HG03558 (cell line): Measurements from ENCODE around the gene CMSS1.
A peak's percentile ranks its signal among the peaks of the same experiment; 100 is the strongest.

Experiments used
- ATAC-seq: cut with Tn5 transposase; IDR thresholded peaks from one replicate; pipeline ENCODE4 v1.9.1; 2021; ENCODE audit warnings: moderate number of reproducible peaks; ENCODE audit not compliant: unreplicated experiment; ENCODE audit errors: extremely low read depth

The CMSS1 gene

DNA sequence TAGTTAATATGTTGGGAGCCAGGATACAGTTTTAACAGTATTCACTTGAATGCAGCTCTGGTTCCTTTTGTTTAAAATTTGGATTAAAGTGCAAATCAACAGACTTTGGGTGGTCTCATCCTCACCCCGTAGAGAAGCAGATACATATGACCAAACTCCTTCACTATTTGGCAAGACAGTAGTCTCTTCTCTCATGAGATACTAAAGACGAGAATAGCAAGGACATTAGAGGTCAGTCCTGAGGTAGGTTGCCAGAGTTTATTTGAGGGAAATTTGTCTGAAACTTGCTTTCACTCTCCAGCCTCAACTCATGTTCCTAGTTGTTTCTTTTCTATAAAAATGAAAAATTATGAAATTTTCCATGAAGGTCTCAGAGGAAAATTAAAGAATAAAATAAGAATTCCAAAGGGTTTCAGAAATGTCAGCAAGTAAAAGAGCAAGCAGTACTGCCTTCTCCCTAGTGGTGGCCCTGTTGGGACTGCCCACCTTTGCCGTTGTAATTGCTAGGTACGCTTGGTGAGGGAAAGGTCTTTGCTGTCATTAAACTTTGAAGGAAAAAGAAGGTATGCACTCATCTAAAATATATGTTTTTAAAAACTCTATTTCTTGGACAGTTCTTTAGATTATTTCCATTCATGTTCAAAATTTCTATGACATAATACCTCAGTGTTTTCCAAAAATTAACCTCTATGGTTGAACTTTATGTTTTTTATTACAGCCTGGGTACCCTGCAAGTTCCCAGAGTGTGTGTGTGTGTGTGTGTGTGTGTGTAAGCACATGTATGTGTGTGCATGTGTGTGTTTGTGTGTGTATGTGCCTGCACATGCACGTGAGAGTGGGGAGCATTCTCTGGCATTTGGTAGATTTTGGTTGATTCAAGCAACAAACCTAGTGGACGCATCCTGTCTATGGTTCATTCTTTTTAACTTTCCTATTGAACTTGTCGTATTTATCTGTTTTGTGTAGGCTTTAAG lies 111.4 kb downstream of the CMSS1 start:
- no peak for ATAC-seq

DNA sequence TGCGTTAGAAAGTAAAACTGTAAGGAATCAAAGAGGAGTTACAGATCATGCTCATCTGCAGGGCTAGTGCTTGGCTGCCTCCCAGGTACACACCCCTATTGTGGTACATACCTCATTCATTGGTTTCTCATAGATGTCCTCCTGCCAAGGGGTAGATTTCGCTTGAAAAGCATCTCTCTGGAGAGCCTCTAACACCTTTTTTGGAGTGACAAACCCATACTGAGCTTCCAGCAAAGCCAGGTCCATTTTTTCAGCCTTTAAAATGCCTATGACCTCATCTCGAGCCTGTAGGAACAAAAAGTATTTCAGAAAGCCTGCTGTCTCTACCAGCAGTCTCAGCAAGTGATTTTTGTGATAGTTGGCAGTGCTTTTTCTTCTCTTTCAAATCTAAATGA lies 112.1 kb downstream of the CMSS1 start:
- no peak for ATAC-seq

DNA sequence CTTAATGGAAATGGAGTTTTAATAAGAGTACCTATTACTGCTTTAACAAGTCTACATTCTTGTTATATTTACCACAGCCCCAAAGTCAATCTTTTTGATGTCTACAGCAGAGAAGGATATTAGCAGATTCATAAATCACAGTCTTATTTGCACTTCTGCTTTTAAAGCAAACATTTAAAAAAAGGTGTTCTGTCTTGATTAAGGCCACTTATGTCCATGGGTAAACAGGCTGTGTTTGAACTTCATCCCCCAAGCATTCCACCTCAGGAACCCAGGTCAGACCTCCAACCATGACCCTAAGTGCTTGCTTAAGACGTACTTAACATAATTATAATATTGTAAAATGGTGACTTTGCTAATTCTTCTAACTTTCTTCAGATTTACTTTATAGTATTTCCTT lies 113.4 kb downstream of the CMSS1 start:
- no peak for ATAC-seq

GRCh38 chr3:99933971-99934750 lies 116.5 kb downstream of the CMSS1 start:
- ATAC-seq, result no peak

DNA sequence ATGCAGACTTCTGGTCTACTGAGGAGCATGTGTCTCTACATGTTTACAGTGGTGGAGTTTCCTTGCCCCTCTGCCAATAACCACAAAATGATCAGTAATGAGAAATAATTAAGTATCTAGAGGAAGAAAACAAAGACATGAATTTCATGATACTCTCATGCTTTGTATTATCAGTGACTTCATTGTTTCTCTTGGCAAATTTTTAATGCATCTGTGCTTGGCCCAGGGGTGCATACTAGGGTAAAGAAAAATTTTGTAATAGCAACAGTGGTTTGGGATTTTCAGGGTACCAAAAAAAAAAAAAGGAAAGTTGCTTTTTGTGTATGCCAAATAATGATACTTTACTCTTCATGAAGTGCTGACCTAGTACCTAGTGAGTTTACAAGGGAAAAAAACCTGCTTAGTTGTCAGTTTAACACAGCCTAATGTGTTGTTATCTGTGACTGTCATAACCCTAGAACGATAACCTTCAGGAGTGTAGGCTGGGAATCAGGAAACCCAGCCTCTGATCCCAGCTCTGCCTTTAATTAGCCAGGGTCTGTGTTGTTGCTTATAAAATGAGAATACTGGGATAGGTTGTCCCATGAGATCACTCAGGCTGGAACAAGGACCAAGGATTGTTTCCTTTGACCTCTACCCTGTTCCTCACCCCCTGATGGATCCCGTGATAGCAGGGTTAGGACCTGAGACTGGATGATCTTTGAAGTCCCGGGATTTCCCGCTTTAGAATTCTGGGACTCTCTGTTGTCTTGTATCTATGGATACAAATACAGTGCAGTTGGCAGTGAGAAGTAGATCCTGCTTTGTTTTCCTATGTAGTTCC lies 117.5 kb downstream of the CMSS1 start:
- no peak for ATAC-seq

DNA sequence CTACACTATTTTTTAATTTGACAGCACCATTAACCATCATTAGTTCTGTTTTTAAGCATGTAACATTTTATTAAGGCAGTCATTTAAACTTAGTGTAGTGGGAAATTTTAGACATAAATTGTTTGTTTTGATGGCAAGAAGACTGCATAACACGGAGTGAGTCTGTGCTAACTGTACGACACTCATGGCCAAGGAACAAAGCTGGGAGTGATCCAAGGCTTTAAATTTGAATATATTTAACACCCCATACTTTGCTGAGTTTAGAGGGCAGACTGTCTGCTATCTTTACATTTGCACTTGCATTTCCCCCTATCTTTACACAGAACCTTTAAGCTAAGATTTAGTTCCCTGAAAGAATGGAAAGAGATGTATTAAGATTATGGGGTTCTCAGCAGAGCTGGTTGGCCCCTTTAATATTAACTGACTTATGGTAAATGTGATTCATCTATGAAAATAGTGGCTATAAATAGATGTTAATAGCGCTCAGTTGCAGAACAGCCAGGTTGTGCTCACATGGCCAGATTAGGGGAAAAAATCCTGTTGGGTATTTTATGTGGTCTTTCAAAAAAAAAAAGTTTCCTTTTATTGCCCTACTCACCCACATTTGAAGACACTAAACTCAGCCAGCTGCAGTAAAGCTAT lies 120.7 kb downstream of the CMSS1 start:
- ATAC-seq, result peak; percentile 24

- ATAC-seq, result no peak
Observed at GRCh38 chr3:99939876-99940275, 122.2 kb downstream of the CMSS1 start.

GRCh38 chr3:99940350-99940749 lies 122.7 kb downstream of the CMSS1 start:
- no peak for ATAC-seq

GRCh38 chr3:99941211-99941610 lies 123.5 kb downstream of the CMSS1 start:
- ATAC-seq, result no peak

- no peak for ATAC-seq
Observed at GRCh38 chr3:99943931-99944761, 126.5 kb downstream of the CMSS1 start.

DNA sequence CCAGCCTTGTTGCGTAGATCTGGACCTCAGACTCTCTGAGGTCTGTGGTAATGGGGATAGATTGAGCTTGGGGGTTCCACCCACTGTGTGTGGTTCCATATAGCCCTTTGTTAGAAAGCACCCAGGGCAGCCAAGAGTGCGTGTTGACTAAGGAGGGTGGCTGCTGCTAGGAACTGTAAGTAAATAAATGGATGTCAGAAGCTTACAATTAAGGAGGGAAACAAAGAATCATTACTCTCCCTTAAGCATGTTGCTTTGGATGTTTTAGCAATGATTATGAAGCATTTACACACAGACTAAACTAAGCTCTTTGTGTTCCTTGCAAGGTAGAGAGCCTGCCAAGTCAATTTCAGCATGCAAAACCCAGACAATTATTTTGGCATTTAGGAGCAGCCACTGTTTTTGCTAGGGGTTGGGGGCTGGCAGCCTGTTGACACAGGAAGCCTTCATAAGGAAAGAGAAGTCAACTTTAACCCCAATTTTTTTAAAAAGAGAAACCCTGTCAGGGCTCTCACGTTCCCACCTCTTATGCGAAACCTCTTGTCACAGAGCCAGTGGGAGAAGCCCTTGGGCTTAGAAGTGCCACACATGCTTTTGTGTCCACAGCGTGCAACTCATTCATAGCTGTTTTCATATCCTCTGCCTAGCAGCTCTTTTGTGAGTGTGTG lies 127.8 kb downstream of the CMSS1 start:
- no peak for ATAC-seq

DNA sequence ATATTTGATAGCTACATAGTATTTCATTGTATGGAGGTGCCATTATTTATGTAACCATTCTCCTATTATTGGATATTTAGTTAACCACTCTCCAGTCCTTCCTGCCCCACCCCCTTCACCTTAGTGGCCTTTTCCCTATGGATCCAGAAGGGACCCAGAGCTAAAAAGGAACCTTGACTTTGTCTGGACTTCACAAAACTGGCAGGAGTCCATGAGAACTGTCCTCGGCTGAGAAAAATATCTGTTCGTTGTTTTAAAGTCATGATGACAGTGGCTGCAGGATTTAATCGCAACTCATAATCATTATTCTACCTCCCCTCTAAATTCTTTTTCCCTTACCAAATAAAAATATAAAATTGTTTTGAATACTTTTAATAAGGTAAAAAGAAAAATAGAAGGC lies 129.7 kb downstream of the CMSS1 start:
- ATAC-seq, result no peak

DNA sequence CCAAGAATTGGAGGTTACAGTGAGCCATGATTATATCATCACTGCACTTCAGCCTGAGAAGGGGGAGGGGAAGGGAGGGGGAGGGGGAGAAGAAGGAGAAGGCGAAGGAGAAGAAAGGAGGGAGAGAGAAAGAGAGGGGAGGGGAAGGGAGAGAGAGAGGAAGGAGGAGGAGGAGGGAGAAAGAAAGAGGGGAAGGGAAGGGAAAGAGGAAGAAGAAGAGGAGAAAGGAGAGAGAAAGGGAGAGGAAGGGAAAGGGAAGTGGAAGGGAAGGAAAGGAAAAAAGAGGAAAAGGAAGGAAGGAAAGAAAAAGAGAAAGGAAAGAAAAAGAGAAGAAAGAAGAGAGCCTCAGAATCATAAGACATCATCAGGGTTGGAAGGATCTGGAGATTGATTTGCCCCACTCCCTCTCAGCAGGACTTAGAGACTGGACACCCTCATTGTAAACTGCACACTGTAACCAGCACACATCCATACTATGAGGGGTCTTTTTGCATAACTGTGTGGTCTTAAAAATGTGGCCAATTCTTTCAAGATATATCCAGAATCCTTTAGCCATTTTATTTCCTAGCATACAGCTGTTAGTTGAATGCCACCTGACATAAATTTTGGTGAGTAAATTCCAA lies 130.9 kb downstream of the CMSS1 start:
- ATAC-seq, result no peak

GRCh38 chr3:99949956-99950670 lies 132.5 kb downstream of the CMSS1 start:
- ATAC-seq, result no peak

DNA sequence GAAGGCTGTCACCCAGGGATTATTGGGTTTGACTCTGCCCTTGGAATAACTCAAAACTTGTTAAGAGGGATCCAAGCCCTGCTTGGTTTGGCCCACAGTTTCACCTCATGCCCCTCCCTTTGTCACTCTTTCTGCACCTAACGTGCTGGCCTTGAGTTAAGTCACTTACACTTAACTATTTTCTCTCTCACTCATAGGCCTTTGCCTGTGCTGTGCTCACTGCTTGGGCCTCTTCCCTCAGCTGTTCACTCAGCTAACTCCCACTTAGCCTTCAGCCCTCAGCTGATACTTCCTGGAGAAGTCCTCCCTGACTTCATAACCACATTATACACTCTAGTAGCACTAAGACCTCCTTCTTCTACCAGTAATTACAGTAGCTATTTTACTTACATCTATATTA lies 133.3 kb downstream of the CMSS1 start:
- ATAC-seq, result no peak

GRCh38 chr3:99951701-99952100 lies 134.0 kb downstream of the CMSS1 start:
- no peak for ATAC-seq

- ATAC-seq, result no peak
Observed at GRCh38 chr3:99952306-99952705, 134.6 kb downstream of the CMSS1 start.

GRCh38 chr3:99953596-99953995 lies 135.9 kb downstream of the CMSS1 start:
- ATAC-seq, result no peak
